HG02938 (cell line): ENCODE data around the gene DNM3.

Experiments used
- ATAC-seq: cut with Tn5 transposase; IDR thresholded peaks from one replicate; pipeline ENCODE4 v1.9.1; 2021; ENCODE audit warnings: mild to moderate bottlenecking, moderate library complexity; ENCODE audit not compliant: unreplicated experiment

The DNM3 gene

DNA sequence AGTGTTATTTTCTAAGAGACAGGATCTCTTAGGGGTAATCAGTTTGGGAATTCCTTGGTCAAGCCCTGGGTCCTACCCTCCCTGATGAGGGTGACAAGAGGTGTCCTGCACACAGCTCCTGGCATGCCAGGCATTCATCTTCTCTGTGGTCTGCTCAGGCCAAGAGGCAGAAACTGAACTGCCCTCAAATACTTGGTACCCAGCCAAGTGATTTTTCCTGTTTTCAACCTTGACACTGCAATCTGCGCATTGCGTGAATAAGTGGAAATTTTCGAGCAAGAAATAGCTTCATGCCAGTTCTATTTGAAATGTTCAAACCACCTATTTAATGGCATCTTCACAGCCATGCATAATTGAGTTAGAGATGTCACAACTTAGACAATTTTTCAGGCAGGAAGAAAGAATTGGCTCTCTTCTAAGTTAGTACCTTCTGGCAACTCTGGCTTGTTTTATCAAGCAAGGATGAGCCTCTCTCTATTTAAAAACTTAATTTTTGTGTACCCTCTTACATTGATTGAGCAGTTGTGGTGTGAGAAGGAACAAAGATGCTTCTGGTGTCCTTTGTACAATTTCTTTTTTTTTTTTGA lies 27.0 kb downstream of the DNM3 start:
- no peak for ATAC-seq

DNA sequence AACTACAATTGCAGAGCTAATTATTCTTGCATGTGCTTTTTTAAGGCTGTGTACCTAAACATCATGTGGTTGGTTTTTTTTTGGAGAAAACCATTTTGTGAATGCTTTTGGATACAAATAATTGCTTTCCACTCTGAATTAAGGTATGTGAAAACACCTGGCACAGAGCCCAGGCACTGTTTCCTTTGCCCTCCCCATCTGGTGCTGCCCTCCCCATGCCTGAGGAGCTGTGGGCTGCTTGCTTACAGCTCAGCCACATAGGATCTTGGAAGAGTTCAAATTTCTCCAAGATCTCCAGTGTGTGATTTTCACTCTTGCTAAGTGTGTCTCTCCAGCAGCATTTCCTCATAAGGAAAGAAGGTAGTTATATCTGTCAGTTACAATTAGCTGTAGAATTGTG lies 27.8 kb downstream of the DNM3 start:
- no peak for ATAC-seq

DNA sequence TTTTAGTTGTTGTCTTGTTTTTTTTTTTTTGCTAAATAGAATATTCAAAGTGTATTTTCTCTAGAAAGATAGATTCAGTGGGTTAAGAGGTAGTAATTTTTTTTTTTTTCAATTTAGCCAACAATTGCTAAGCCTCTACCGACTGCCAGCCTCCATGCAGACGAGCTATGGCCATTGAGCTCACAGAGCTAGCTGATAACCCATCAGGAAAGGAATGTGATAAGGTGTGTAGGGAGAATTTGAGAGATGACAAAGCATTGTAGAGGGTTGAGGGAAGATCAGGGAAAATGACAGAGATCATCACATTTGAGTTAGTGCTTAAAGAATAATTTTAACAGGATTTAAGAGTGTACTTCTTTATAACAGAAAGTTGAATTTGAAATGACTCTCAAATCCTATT lies 30.6 kb downstream of the DNM3 start:
- no peak for ATAC-seq

DNA sequence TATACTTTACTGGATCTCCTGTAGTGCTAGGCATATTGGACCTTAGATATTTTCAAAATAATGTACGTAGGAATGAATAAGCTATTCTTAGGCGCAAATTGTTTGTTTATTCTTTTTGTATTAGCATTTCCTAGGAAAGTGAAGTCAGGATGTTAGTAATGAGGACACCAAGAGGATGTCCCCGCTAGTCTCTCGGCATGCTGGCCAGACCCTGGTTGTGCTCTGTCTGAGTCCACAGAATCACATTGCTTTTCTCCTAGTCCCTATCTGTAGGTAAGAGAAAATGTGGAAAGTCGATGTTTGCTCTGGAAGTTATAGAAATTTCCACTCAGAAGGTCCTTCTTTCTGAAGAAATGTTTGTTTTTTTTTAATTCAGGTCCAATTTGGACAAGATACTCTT lies 31.1 kb downstream of the DNM3 start:
- ATAC-seq: no peak

DNA sequence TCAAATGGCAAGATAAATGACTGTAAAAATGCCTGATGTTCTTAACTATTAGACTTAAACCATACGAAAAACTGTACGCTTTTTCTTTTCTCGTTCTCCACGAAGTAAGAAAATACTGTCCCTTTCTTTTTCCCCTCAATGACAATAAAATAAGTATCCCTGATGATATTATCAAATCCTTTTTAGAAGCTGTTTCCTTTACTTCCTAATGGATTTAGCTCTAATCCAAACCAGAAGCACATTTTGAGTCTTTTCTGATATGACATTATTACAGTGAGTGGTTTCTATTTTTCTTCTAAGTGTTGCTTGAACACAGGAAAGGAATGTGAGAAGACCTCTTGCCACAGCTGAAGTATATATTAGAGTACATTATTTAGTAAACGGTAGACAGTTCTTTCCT lies 32.4 kb downstream of the DNM3 start:
- ATAC-seq: no peak

DNA sequence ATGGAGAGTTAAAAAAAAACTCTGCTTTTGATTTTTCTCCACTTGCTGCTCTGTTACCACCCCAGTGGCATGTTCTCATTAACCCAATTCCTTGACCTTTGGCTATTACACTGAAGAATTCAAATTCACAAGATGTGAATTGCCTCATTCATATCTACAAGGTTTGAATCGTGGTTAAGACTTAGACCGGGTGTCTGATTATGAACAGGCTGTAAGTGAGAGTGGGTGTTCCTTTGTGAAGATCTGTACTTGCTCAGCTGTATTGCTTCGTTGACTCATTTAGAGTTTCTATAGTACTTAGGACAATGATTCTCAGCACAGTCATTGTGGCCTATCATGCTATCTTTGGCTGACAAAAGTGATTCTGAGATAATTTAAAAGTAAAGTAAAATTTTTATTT lies 36.4 kb downstream of the DNM3 start:
- ATAC-seq: peak; percentile 85

DNA sequence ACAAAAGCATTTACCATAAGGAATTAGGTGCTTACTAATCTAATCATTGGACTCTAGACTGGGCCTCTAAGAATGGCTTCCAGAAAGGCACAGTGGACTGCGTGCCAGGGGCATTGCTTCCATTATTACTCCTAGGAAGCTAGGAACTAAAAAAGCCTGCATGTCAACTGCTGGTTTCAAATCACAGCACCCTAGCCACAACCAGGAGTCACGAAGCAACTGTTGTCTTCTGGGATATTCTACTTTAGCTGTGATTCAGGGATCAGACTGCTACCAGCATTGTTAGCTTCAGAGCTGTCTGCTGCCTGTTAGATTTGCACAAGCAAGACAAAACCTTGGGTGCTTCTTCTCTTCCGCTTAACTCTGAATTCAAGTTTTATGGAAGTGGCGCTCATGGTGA lies 38.3 kb downstream of the DNM3 start:
- ATAC-seq: no peak

DNA sequence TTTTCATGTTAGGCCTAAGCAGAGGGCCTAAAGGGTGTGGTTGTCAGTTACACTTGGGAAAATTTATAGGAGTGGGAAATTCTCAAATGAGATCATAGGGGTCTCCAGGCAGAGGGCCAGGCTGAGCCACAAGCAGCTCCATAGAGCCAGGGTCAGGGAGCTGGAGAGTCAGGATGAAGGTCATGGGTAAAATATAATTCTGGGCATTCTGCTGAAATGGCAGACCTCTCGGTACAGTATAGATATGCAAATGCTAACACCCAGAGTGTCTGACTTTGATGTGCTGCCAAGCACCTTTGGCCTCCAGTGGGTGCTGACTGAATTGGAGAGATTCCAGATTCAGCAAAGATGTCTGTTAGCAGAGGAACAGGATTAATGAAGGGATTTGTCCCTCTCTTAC lies 40.1 kb downstream of the DNM3 start:
- no peak for ATAC-seq

DNA sequence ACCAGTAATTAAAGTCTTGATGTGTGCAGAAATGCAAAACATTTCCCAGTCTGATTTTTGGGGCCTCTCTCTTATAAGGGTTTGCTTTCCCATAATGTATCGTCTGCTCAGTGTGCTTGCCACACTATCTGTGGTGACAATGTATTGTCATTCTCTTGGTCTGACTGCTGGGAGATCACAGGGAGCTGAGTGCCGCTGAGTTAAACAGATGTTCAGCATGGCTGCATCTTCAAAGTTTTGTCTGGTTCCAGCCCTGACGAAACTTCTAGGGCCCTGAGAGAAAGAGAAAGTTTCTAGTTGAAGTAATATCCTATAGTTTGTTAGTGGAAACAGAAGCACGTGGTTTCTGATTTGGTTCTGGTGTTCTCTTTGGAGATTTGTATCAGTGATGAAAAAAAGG lies 42.6 kb downstream of the DNM3 start:
- no peak for ATAC-seq

DNA sequence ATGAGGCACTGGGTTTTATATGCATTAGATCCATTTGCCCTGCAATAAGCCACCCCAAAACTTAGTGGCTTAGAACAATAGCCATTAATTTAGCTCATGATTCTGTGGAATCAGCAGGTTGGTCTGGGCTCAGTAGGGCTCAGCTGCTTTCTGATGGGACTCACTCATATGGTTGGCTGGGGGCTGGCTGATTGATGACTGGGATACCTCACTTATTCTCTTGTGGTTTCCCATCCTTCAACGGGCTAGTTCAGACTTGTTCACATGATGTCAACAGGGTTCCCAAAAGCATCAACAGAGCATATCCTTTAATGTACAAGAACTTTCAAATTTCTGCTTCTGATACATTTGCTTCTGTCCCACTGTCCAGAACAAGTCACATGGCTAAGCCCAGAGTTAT lies 43.2 kb downstream of the DNM3 start:
- ATAC-seq: no peak

DNA sequence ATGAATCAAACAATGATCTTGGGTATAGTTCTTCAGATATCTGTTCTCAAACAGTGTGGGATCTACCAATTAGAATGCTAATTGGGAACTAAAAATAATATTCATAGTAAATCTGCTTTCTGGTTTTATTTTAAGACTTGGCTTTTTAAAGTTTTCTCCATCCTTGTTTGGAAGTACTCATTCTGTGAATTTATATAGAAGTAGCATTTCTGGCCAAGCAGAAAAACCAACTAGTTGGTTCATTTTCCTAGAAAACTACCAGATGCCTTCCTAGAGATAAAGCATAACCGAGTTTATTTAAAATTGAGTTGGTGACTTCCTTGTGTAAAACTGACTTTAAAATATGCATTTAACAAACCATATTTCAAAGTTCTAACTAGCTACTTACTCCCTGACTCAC lies 48.8 kb downstream of the DNM3 start:
- ATAC-seq: no peak

DNA sequence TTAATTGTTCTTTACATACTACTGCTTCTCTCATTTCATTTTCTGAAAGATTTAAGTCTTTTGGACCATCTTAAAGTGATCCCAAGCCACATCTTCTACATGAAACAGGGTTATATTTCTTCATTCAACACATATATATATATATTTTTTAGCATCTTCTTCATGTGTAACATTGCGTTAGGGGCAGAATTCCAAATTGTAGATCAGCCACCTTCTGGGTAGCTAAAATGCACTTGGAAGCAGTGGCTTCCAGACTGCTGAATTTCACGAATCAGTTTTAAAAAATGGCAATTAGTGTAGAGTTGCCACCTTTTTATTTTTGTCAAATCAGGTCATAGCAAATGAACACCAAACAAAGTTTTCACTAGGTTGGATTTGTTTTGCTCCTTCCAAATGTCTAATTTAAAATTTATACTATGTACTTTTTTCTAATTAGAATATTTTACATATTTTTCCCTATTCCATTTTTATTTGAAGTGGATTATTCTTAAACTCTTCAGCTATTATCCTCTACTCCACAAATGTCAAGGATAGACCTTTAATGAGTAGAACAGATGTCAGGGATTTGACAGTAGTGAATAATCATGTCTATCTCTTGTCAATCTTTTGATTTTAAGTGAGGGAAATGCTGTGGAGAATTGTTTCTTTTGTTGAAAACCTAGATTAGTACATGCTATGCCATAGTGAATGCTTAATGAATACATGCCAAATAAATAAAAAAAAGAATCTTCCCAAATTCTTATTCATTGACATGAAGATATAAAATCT lies 55.8 kb downstream of the DNM3 start:
- ATAC-seq: no peak

DNA sequence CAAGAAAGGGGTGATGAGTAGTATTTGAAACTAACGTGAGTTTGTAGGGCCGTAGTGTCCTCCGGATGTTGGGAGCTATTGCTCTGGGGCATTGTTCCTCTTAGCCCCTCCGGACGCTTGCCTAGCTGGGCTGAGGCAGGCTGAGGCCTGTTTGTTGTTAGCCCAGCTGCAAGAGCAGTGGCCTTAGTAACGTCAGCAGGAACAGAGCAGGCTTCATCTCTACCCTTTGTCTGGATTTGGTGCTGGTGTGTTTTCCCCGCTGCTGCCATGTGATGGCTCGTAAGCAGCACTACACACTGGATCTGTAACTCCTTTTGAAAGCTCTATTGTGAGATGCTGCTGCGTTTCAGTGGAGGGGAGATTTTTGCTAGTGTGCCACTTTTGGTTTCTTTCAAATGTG lies 57.6 kb downstream of the DNM3 start:
- no peak for ATAC-seq

DNA sequence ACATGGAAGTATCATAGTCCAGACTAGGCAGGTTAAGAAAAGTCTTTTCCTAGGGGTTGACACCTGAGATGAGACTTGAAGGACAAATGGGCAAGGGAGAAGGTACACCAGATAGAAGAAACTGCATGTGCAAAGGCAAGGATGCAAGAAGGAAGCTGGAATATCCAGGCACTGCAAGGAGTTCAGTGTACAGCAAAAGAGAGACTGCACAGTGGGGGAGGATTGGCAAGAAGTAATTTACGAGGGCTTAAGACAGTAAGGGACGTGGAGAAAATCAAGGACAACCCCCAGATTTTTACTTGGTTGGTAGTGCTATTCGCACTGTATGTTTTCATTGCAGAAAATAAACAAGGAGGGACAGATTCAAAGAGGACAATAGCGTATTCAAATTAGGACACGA lies 58.5 kb downstream of the DNM3 start:
- no peak for ATAC-seq

DNA sequence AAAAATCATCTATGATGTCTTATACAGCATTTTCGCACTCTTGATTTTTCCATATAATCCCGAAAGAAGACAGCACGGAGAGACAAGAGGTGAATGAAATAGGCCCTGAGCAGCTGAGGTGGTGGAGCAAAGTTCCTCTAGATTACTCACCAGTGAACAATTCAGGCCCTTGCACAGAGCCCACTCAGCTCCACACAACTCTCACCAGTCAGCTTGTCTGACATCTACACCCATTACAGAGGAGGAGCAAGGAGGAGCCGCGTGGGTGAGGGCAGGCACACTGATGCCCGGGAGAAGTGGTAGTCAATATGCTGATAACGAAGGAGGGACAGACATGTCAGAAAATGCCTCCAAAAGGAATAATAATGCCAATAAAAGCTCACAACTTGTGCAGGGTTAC lies 59.9 kb downstream of the DNM3 start:
- no peak for ATAC-seq

DNA sequence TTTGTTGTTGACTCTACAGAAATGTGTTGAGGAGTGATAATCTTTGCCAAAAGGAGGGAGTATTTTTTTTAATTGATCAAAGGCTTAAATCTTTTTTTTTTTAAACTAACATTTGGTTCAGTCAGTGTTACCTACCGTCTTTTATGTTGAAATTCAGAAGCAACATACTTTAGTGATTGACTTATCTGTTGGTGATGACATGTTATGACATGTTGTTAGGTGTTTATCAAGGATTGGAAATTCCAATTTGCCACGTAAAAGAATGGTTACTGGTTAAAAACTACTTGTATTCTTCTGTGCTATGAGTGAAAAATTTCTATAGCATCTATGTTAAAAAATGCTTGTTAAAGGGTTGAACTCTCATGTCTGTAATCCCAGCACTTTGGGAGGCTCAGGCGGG lies 61.2 kb downstream of the DNM3 start:
- ATAC-seq: no peak

DNA sequence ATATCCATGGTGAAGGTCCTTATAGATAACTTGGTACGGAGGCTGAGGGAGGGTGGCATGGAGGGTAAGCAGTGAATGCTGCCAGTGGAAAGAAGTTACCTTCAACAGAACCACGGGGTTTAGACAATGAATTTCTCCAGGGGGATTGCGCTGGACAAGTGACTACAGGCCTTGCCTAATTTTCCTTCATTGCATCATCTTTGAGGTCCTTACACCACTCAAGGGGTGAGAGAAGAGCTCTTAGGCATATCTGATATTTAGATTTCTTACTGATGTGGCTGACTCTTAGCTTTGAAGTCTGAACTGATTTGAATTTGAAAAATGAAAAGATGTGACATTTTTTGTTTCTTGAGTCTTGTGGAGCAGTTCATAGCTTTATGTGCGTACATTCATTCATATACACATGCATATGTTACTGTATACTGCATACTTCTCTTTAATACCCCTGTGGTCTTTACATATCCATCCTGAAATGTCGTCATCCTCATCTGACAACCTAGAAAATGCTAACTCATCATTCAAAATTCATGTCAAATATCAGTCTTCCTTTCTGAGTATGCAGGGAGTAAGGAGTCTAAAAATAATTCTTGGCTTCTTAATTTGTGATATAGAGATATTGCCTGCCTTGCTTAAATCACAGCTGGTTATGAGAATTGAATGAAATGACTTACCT lies 63.6 kb downstream of the DNM3 start:
- no peak for ATAC-seq

DNA sequence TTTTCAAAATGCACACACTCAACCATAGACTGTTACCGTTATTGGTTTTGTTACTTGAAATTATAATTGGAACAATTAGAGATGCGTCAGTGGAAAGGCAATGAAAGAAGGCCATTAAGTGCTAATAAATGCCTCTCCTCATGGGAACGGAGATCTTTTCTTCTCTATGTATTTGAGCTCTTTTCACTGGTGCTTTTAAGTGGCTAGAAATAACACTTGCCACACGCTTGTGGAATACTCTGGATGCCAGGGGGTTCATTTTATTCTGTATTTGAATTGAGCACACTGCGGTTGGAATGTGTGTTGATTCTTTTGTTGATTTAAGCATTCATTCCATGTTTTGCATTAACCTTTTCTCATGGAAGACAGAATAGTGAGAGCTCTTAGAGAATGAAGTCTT lies 68.4 kb downstream of the DNM3 start:
- no peak for ATAC-seq

DNA sequence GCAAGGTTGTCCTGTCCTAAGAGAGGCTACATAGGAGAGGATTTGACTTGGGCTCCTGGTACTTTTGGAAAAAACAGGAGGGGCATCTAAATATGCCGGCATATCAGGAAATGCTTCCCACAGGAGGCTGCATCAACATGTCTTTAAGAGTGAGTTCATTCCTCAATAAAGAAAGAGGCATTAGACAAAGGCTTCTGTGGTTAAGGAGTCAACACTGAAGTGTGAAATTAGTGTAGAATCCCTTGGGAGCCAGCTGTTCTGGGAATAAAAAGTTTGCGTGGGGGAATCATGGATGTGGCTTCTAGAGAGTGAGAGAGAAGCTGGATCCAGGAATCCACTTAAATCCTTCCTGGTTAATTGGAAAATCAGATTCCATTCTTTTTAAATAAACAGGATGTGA lies 69.5 kb downstream of the DNM3 start:
- ATAC-seq: no peak

DNA sequence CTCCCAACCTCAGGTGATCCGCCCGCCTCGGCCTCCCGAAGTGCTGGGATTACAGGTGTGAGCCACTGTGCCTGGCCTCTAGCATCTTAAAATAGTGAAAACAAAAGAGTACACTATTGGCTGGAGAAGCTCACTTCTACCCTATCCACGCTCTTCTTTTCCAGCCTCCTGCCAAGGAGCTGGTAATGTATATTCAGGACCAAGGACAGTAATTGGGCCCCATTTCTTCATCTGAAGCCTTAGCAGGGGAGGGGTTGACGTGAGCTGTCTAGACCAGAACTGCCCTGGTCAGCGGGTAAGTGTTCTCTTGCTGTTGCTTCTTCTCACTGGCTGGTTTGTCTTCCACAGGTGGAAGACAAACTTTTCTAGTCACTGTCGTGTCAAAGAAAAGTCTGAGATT lies 70.2 kb downstream of the DNM3 start:
- ATAC-seq: no peak

DNA sequence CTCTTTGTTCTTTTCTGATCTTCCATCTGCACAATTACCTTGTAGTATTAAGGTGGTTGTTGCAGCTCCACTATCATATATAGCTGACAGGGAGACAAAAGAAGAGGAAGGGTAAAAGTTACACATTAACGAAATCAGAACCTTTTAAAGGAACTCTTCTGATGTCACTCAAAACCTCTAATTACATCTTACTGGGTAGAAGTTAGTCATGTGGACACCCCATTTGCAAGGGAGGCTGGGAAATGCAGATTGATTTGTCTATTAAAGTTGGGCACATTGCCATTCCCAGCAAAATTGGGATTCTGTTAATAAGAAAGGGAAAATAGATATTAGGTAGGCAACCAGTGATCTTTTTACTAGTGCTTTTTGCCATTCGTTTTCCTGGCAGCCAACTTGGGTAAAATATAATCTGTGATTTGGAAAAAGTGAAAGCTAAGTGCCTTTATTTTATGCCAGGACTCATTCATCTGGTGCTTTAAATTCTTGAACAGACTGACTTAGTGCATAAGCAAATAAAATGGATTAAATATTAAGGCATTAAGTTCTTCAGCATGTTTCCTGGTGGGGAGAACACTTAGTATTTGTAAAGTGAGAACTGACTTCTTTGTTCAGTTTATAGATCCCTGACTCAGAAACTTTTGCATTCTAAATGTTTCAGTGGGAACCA lies 71.3 kb downstream of the DNM3 start:
- no peak for ATAC-seq

DNA sequence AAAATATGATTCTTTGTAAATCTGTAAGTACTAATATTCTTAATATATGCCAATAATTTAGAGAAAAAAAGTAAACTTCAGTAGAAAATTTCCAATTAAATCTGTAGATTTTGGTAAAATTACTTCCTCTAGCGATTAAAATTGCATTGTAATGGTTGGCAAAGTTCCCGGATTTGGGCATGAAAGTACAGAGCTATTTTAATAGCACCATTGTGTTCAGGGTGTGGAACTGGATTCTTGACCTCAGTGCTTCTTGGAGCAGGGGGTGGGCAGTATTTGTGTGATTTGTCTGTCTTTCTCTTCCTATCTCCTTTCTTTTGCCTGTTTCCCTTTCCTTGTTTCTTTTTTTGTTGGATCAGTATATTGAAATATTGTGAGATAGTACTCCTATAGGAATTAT lies 72.1 kb downstream of the DNM3 start:
- ATAC-seq: no peak
